CD4-positive, alpha-beta T cell treated with Interleukin-10 for 1 hour (primary cell): Measurements from ENCODE around the gene LENEP.

Source experiments
- DNase-seq: peaks from one replicate; pipeline ENCODE4 v3.0.0-alpha.2; 2020

The LENEP gene

DNA sequence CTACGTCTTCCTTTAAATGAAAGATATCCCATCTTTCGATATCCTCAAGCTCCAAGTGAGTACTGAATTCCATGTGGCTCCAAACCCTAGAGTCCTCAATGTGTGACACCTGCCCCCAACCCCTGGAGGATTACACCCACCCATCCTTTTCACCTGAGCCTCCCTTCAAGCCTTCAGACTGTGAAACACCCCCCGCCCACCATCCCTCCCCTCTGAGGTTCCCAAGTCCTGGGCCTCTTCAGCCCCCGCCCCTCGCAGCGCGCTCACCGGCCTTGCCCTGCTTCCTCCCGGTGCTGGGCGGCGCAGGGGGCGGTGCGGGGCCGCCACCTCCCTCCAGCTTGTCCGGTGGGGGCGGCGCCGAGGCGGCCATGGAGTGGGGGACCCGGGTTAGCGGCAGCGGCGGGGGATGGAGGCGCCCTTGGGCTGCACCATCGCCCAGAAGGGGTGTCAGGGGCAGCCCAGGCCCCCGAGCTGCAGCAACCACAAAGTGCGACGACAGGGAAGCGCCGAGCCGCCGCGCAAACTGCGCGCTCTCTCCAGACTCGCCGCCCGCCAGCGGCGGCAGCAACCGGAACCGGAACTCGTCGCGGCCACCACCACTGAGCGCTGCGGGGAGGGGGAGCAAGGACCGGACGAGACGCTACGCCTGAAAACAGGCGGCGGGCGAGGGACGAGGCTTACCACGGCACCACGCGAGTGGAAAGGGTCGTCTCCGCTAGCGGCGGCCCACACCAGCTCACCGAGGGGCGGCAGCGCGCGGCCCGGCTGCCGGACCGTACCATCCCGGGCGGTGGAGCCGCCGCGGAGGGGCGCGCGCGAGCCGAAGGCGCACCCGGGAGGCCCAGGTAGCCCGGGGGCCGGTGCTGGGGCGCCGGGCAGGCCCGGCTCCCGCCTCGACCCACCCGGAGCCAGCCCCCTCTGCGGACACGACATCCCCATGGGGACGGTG is 31.9 kb upstream of the LENEP start, which contains the start of gene PYGO2:
PYGO2 (minus strand) TSS at position 576 of the 949 bp plus-strand sequence; CDS start at position 370, 206 bp downstream.
- peak; percentile 86 for DNase-seq

DNA sequence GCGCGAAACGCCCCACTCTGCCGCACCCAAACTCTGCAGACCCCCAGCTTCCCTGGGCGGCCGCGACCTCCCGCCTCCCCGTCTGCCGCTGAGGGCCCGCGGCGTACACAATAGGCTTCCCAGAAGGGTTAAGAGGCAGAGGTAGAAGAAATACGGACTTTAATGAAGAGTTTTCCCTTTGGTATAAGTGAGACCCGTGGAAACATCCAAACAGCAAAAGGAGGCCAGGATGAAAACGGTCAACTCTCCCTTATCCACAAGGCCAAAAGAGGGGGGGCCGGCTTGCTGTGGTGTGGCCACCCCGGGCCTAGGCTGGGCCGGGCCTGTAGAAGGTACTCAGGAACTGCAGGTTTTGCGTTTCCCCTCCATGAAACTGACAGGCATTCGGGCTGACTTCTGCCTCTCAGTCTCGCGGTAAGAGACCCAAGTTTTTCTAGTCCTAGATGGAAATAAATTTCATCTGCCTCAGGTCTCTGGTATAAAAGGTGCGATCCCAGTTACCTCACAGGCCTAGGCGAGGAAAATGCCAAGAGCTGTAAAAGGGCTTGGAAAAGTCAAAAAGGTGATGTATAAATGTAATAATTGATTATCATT is 31.1 kb upstream of the LENEP start:
- no peak for DNase-seq

DNA sequence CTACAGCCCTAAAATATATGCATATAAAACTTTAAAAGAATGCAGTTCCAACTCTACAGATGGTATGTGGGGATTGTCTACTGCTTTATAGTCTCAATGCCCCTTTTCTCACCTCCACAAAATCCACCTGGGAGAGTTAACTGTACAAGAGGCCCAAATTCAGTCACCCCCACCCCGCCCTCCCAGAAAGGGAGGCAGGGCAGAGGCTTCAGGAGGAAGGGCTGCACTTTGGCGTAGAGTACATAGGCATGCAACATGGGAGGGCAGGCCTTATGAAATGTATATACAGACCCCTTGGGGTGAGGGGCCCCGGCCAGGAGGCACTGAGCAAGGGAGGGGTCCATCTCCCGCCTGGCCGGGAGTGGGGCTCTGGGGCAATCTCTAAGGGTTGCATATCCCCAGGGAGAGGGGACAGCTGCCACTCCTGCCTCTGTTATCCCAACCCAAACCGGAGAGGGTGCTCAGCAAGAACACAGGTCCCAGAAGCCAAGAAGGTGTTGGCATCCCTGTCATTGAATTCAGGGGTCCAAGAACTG is 30.5 kb upstream of the LENEP start:
- DNase-seq = no peak

DNA sequence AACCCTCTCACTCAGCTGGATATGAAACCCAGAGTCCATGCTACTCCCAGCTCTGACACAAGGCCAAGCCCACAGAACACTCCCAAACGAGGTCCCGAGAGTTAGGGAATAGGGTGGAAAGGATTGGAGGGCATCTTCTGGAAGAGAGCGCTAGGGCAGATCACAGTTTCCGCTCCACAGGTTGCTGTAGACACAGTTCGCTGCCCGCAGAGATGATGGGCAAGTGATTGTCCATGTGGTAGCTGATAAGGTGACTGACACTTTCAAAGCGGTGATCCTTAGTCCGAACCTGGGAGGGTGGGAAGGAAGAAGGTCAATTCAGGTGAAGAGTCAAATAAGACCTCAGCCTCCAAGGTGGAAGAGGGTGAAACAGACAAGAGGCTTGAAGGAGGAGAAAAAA is 29.7 kb upstream of the LENEP start:
- DNase-seq = no peak

DNA sequence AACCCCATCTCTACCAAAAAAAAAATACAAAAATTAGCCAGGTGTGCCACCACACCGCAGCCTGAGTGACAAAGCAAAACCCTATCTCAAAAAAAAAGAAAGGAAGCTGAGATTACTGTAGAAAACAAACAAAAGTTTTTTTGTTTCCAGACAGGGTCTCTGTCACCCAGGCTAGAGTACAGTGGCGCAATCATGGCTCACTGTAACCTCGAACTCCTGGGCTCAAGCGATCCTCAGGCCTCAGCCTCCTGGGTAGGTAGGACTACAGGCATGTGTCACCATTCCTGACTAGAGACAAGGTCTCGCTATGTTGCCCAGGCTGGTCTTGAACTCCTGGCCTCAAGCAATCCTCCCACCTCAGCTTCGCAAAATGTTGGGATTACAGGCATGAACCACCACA is 29.0 kb upstream of the LENEP start:
- no peak for DNase-seq

DNA sequence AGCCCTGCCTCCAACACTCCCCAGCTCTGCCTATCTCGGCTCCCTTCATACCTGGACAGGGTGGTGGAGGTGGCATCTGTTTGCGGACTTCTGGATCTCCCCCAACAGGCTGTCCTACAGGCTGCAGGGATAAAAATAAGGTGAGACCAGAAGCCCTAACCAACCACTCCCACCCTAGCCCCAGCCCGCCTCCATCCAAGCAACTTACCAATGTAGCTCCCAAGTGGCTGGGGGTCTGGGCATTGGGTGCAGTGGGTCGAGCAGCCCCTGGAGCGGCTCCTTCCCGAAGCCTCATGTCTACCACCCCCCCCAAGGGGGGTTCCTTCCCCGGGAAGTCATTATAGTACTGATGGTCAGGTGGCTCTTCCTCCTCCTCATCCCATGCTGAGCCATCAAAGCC is 27.3 kb upstream of the LENEP start:
- no peak for DNase-seq

DNA sequence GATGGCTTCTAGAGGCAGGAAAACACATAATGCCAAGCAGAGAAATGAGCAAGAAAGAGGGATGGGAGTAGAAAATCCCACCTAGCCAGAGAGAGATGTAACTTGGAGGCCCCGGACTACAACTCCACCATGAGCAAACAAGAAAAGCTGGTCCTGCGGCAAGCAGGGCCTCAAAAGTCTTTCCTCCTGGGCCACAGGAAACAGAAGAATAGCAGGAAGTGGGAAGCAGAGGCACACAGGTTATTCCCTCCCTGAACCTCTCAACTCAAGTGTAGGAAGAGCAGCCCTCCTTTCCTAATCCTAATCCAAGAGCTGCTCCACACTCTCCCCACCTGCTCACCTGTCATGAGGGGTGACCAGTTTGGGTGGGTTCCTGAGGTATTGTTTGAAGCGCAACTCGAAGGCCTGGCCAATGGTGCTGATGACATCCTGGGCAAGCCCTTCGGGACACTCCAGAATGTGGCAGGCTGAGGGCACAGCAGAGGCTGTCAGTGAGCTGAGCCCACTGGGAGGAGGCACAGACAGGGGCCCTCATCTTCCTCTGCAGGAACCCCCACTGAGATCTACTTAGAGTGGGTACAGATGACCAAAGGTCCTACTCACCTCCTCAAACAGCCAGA is 25.9 kb upstream of the LENEP start:
- no peak for DNase-seq

DNA sequence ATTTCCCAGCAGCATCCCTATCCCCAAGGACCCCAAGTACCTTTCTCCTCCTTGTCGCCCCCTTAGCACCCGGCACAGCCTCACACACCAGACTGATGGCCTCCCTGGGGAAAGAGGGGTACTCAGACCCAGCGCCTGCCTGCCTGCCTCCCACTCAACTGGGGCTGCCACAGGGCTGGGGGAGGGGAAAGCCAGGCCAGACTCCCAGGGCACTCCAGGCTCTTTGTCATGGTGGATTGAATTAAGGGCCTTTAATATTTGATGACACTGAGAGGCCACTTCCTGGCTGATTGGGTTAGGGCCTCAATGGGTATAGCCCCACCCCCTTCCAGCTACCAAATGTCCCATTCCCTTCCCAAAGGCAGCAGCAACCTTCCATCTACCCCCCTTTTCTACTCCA is 24.7 kb upstream of the LENEP start:
- DNase-seq = no peak

DNA sequence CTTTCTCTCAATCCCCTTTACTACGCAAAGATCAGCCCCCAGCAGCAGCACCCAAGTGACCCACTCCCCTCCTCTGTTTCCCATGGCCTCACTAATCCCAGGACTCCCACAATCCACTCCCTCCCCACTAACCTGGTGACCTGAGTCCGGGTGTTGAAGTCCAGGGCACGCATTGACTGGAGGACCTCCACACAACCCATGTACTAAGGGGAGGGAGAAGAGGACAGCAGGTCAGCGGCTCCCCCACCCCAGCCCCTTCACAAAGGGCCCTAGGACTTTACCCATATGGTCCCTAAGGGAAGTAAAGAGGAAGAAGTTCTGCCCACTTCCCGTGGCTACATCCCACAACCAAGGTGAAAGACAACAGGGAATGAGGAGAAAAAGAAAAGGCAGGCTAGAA is 24.1 kb upstream of the LENEP start:
- no peak for DNase-seq

DNA sequence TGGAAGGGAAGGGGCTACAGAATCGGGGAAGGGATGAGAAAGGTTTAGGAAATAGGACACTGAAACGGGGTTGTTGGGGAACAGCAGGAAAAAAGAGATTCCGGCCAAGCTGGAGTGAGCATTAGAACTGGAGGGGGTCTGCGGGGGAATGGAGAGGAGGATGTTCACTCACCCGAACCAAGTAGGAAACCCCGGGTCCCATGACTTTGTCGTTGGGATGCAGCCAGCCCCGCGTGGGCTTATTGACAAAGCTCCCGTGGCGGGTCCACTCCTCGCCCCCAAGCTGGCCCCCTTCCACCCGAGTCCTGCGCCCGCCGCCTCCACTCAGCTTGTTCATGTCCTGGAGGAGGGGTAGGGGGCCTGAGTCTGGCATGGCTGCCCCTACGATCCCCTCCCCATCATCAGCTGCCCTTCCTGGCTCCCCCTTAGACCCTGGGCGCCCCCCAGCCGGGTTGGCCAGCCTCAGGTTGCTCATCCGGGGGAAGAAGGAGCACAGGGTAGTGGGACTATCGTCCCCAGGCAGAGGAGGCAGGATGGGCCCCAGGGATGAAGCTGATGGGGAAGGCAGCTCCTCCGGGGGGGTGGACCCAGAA is 23.4 kb upstream of the LENEP start:
- DNase-seq = no peak

DNA sequence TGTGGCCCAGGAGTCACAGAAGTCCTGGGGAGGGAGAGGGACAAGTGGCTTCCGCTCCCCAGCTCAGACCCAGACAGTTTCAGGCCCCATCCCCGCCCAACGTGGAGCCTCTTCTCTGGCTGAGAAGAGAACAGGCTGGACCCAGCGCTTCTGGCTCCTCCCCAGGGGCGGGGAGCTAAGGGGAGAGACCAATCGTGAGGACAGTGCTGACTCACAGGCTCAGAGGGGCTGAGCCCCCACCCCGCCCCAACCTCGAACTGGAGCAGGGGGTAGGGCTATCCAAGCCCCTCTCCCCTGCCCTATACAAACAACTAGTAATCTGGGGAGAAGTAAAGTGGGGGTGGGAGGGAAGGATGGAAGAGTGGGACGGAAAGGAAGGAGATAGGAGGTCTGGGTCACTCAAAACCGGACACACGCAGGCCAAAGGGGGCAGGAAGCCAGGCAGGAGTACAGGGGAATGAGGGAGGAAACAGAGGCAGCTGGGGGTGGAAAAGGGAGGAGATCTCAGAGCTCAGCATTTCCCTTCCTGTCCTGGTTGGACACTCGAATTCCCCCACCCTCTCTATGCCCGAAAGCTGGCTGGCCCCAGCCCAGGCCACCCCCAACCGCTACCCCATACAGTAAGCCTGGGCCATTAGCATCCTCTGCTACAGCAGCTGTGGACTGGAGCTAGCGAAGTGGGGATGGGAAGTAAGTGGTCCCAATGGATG is 22.6 kb upstream of the LENEP start, which contains the start of gene SHC1:
SHC1 (minus strand) TSS at position 117 of the 710 bp plus-strand sequence. CDS start 221 bp downstream, outside the sequence.
- DNase-seq = no peak

DNA sequence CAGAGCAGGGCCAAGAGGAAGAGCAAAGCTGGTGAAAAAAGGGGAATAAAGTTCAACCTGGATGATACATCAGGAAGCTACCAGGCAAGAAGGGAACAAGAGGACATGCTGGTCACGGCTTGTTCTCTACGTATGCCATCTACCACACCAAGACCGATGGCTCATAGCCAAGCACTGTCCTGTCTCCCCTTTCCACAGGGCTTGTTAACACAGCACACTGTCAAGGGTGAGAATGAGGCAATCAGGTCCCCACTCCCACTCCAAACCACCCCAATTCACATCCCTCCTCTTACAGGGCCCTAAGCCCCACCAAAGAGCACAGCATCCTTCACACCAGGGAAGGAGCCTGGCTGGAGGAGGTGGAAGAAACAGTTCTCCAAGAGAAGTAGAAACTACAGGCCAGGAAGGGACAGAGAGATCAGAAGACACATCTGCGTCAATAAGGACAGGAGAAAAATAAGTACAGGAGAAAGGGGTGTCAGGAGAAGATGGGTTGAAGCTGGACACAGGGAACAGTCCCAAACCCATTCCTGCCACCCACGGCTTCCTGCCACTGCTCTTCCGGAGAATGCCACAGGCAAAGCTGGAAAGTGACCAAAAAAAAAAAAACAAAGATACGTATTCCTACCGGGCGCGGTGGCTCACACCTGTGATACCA is 21.9 kb upstream of the LENEP start:
- DNase-seq = no peak

DNA sequence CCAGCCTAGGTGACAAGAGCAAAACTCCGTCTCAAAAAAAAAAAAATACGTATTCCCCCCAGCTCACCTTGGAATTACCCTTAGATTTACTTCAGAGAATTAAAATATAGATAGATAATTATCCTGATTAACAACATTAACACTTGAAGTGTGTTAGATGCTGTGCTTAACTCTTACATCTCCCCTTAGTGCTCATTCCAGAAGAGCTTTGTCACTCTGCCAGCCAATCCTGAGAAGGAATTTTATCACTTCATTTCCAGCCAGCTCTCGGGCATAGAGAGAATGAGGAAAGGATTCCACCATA is 21.2 kb upstream of the LENEP start:
- DNase-seq = no peak

DNA sequence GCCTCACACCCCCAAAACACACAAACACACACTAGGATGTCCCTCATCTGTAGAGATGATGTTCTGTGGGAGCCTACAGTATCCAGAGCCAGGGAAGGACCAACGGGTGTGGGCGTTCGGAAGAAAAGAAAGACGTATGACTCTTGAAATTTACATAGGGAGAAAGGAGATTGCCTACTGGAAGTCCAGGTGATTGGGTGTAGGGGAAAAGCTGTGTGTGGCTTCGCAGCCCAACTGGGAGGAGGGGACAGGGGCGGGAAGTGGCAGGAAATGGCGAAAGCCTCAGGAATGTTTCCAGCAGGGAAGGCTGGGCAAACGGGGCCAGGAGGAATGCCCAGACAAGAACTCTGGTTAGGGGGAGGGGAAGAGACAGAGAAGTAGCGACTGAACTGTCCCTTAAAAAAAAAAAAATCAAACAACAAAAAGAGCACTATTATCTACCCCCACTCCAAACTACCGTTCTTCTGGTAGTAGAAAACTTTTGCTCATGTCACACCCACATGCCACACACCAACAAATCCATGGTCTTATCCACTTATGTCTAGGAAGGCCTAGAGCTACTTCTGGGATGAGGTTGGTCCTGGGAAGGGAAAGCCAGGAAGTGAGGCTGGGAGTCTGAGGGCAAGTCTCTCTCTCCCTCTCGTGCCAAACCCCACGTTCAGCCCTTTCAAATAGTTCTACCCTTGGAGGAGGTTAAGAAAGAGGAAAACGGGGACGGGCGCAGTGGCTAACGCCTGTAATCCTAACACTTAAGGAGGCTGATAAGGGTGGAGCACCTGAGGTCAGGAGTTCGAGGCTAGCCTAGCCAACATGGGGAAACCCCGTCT is 20.7 kb upstream of the LENEP start:
- DNase-seq = no peak

DNA sequence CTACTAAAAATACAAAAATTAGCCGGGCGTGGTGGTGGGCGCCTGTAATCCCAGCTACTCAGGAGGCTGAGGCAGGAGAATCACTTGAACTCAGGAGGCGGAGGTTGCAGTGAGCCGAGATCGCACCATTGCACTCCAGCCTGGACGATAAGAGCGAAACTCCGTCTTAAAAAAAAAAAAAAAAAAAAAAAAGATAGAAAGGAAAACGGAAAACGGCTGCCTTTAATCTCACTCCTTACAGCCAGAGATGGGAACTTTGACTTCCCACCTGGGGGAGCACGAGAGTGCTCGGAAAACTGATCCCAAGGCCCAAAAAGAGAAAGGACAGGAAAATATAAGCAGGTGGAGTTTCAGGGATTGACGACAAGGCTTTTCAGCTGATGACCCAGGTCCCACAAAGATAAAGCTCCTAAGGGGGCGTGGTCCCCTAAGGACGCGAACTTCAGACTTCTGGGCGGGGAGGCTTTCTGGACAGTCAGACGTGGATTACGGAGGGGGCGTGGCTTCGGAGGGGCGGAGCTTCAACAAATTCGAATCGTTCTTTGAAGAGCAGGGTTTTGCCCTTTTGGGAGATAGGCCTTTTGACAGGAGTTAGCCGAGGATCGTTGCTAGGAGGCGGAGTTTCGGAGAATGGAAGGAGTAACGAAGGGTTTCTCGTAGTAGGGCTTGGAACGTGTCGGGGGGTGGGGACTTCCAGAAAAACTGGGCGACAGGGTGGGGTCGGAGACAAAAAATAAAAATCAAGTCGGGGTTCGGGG is 19.9 kb upstream of the LENEP start:
- DNase-seq = peak; percentile 95

DNA sequence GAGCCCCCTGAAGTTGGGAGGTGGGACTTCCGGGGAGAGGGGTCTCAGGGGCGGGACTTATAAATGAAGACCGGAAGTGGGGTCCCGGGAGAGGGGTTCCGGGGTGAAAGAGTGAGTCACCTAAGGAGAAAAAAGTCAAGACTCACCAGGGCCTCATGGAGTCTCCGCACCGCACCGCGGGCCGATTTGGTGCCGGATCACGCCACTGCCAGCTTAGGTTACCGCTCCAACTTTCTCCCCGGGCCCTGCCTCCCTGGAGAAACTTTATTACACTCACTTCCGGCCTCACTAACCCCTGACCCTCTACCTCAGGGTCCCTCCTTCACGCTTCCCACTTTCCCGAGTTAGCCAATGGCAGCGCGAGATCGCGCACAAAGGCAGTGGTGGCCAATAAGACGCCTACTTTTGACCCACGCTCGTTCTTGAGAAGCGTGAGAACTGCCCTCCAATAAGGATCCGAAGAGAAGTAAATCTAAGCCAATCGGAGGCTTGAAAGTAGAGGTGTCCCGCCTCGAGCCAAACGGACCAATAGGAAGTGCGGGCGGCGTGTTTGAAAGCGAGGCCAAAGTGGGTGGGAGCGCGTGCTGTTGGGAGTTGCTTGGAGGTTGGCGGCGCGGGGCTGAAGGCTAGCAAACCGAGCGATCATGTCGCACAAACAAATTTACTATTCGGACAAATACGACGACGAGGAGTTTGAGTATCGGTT is 19.1 kb upstream of the LENEP start, which contains the start of gene CKS1B:
CKS1B (plus strand) TSS at position 580 of the 706 bp plus-strand sequence; CDS start at position 645, 65 bp downstream.
- DNase-seq = peak; percentile 99

DNA sequence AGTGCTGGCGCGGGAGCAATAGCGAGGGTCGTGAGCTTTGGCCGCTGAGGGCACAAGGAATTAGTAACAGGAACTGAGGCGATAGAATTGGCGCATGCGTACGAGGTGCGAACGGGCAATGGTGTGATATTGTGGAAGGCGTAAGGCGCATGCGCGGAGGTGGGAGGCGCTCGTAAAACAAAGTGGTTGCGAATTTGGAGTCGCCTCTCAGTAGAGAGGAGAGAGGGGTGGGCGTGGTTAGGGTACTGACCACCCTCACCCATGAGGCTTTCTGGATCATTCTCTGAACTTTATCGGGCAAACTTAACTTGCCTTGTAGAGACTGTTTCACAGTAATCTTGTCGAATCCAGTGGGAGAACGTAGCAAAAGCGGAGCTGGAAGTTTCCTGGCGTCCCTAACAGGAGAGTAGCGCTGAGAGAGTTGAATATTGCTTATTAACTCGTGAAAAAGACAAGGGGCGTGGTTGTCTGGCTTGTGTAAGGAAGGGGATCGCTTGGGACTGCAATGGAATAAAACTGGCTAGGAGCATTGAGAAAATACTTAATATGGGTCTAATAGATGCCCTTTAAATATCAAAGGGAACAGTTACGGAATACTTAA is 18.5 kb upstream of the LENEP start:
- peak; percentile 95 for DNase-seq

DNA sequence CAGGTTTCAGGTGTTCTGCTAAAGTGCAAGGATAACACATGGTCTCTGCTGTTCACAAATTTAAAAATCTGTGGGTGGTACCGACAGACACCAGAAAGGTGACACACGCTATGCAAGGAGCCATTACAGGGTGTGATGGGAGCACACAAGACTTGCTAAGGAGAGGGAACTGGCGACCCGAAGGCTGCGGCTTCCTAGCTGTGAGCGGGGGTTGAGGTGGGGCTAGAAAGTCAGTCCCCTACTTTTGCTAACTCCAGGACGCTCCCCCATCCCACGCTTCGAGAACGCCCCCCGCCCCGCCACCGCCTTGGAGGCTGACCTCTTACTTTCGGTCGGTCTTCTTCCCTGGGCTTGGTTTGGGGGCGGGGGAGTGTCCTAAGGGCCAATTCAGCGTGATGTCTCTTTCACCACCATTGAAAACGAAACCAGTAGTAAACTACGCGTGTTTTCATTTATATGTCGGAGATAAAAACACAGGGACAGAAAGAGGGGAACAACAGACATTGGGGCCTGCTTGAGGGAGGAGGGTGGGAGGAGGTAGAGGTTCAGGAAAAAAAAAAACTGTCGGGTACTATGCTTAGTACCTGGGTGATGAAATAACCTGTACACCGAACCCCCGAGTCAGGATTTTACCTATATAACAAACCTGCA is 17.9 kb upstream of the LENEP start:
- DNase-seq = peak; percentile 61
